ENCODE measurements around the gene SLC12A3. TPM values are rescaled to one million over a fixed set of nuclear protein-coding genes. Genes with fewer than 3 reads are reported as not detected.

SLC12A3 gene
- total RNA-seq, 1 donor from 2014 or later, result not detected

DNA sequence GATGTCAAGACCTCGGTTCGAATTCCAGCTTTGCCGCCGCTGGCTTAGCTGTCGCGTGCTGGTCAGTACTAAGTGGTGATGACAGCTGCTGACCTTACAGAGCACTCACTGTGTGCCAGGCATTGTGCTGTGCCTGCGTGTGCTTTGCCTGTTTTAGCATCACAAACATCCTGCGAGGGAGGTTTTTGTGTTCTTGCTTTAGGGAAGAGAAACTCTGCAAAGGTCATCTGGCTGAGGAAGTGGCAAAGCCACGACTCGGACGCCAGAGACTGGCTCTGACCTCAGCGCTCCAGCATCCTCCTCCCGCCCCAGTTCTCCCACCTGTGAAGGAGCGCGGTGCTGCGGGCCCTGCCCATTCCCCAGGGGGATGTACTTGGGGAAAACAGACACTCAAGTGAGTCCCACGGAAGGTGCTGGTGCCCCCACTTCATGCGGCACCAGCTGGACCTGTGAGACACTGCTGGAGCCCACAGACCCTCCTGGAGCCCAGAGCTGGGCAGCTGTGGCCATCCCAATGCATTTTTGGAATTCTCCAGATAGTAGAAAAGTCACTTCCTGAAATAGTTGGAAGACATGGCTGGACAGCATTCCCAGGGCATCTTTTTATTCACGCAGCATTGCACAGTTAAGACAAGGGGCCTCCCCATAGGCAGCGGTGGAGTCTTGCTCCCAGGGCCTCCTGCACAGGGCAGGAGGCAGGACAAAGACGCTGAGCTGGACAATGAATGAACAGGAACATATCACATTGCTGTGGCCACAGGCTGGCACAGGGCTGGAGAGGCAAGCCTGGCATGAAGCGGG, 47.0 kb downstream of the SLC12A3 start:
- H3K27ac Mint-ChIP-seq (ENCODE audit: unreplicated experiment), result peak overlapping the region; percentile 5
- TF ChIP-seq, protein P1, sequence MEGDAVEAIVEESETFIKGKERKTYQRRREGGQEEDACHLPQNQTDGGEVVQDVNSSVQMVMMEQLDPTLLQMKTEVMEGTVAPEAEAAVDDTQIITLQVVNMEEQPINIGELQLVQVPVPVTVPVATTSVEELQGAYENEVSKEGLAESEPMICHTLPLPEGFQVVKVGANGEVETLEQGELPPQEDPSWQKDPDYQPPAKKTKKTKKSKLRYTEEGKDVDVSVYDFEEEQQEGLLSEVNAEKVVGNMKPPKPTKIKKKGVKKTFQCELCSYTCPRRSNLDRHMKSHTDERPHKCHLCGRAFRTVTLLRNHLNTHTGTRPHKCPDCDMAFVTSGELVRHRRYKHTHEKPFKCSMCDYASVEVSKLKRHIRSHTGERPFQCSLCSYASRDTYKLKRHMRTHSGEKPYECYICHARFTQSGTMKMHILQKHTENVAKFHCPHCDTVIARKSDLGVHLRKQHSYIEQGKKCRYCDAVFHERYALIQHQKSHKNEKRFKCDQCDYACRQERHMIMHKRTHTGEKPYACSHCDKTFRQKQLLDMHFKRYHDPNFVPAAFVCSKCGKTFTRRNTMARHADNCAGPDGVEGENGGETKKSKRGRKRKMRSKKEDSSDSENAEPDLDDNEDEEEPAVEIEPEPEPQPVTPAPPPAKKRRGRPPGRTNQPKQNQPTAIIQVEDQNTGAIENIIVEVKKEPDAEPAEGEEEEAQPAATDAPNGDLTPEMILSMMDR (conservative IDR thresholded peaks at IDR 0.05), result no peak
- no peaks in the 10 kb centered on the region for H3K27me3 Mint-ChIP-seq (ENCODE audit: low read depth)
- peaks cover 30% of the 10 kb centered on the region for H3K4me1 Mint-ChIP-seq
- no peaks in the 10 kb centered on the region for H3K36me3 Mint-ChIP-seq (ENCODE audit: low read depth)
- no peak overlapping the region for H3K4me3 Mint-ChIP-seq
- peaks cover 3% of the 10 kb centered on the region for H3K9me3 Mint-ChIP-seq
- no peak for DNase-seq (ENCODE audit: low read depth, low spot score)

DNA sequence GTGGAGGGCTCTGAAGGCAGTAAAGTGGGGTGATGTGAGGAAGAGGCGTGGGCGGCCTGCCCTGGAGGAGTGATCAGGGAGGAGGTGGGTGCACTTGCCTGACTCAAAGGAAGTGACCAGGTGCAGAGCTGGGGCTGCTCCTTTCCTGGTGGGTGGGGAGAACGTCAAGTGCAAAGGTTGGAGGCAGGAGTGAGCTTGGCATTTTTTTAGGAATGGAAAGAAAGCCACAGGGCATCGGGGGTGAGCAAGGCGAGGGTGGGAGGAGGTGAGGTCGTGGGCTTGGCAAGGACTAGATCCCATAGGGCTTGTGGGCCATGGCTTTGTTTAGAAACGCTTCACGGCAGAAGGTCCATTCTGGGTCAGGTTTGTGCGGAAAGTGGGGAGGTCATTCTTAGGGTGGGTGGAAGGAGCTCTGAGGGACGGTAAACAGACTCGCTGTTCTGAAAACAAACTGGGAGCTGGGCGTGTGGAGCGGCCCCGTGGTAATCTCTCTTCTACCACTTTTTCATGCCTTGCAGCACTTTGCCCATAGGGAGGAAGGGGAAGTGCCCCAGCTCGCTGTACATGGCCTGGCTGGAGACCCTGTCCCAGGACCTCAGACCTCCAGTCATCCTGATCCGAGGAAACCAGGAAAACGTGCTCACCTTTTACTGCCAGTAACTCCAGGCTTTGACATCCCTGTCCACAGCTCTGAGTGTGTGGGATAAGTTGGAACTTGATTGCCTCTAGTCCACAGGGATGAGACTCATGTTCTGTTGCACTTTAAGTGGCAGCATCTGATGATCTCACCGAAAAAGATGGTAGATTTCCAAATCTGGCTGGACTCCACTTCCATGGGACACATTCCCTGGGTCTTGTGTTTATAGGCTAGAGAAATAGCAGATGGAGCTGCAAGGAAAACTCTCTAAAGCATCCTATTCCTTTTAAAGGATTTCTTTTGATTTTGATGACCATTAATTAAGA, 48.0 kb downstream of the SLC12A3 start:
- Mint-ChIP-seq H3K27me3 (ENCODE audit: low read depth) (peaks cover 2% of the 10 kb centered on the region), H3K4me3 (no peak overlapping the region), H3K4me1 (peaks cover 30% of the 10 kb centered on the region), H3K27ac (ENCODE audit: unreplicated experiment) (peak overlapping the region; percentile 13), H3K9me3 (no peaks in the 10 kb centered on the region), H3K36me3 (ENCODE audit: low read depth) (no peaks in the 10 kb centered on the region)
- TF ChIP-seq, protein P1 (conservative IDR thresholded peaks at IDR 0.05), result no peak
- no peak for DNase-seq (ENCODE audit: low read depth, low spot score)

DNA sequence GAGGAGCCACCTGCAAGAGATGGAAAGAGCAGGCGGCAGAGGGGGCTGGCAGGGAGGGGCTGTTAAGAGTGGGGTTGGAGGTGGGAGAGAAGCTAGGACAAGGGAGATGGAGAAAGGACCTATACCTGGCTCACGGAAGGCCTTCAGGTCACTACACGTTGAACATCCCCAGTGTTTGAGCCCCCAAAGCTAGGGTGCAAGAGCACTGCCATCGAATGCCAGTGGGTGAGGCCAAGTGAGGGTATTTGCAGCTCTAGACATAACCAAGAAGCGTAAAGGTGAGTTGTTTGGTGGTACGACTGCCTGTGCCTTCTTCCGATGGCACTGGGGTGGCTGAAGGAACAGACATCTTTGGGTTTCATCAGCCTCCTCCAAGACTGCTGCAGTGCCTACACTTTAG, 49.9 kb downstream of the SLC12A3 start:
- Mint-ChIP-seq H3K4me1 (peaks cover 30% of the 10 kb centered on the region), H3K27me3 (ENCODE audit: low read depth) (peaks cover 15% of the 10 kb centered on the region), H3K4me3 (no peak overlapping the region), H3K27ac (ENCODE audit: unreplicated experiment) (no peak overlapping the region), H3K9me3 (no peaks in the 10 kb centered on the region), H3K36me3 (ENCODE audit: low read depth) (no peaks in the 10 kb centered on the region)
- DNase-seq (ENCODE audit: low read depth, low spot score), result no peak
- TF ChIP-seq, protein P1 (conservative IDR thresholded peaks at IDR 0.05), result no peak

DNA sequence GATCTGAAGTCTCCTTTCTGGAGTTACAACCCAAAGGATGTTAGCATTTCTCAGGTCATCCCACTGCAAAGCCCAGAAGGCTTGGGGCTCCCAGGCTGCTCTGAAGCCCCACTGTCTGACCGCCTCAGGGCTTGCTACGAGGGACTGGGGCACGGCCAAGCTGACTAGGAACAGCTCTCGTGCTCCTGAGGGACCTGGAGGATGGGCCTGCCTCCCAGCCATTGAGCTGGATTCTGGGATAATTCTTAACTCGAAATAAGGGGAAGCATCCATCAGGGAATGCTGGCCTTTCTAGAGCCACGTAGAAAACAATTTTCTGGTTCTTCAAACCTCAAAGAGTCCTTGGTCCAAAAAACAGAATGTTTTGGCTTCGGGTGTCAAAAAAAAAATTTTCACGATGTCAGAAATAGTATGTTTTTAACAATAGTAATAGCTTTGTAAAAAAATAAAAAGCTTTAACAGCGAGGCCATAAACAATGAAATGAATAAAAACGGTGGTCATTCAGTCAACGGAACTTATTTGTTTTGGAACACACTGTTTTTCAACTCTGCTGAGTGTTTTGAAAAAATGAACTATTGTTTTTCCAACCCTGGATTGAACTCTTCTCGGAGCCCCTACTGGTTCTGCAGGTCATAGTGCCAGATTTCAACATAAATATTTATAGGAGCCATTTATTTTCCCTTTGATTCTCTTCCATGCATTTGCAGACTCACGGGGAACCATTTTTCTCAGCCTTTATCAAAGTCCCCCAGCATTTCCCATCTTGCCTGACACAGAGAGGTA, 50.5 kb downstream of the SLC12A3 start:
- Mint-ChIP-seq H3K9me3 (no peaks in the 10 kb centered on the region), H3K27ac (ENCODE audit: unreplicated experiment) (no peak overlapping the region), H3K4me1 (peaks cover 30% of the 10 kb centered on the region), H3K36me3 (ENCODE audit: low read depth) (no peaks in the 10 kb centered on the region), H3K27me3 (ENCODE audit: low read depth) (peaks cover 15% of the 10 kb centered on the region), H3K4me3 (no peak overlapping the region)
- TF ChIP-seq, protein P1 (conservative IDR thresholded peaks at IDR 0.05), result no peak
- DNase-seq (ENCODE audit: low read depth, low spot score), result no peak

Data from neural crest cell (in vitro differentiated cells).